Heart left ventricle (tissue), 16 donors: Measurements from ENCODE around the gene AFAP1. TPM values are rescaled to one million over a fixed set of nuclear protein-coding genes. Genes with fewer than 3 reads are reported as not detected.

Source experiments
- ATAC-seq, 4 donors: fragments of 200-7000 bp; cut with Tn5 transposase; one replicate each; pipeline ENCODE4 v1.9.1; 2020 to 2022; ENCODE audit warnings: moderate library complexity in 4 of 4, mild to moderate bottlenecking in 3 of 4, moderate number of reproducible peaks in 1 of 4
- DNase-seq, 5 donors: peaks; one replicate each; pipeline ENCODE4 v3.0.0-alpha.2; 2020
- H3K27ac ChIP-seq, 12 donors: fragments of 200-600 bp; sonication (generic) in 4 of 12; one replicate each; pipeline versions ENCODE4 v1.5.0 to v1.8.0; 2016 to 2022; ENCODE audit warnings: mild to moderate bottlenecking in 2 of 12
- H3K27me3 ChIP-seq, 9 donors: fragments of 200-600 bp; sonication (generic) in 2 of 9; one replicate each; pipeline versions ENCODE4 v1.5.1 to v1.8.0; 2016 to 2022; ENCODE audit warnings: mild to moderate bottlenecking in 3 of 9
- H3K36me3 ChIP-seq, 9 donors: fragments of 200-600 bp; sonication (generic) in 2 of 9; one replicate each; pipeline versions ENCODE4 v1.5.0 to v1.8.0; 2018 to 2022; ENCODE audit warnings: mild to moderate bottlenecking in 2 of 9
- H3K4me1 ChIP-seq, 12 donors: fragments of 200-600 bp; sonication (generic) in 4 of 12; one replicate each; pipeline versions ENCODE4 v1.5.0 to v1.8.0; 2016 to 2022; ENCODE audit warnings: mild to moderate bottlenecking in 3 of 12
- H3K4me3 ChIP-seq, 12 donors: fragments of 200-600 bp; sonication (generic) in 4 of 12; one replicate each; pipeline versions ENCODE4 v1.5.0 to v1.8.0; 2017 to 2022; ENCODE audit warnings: mild to moderate bottlenecking in 9 of 12, moderate library complexity in 4 of 12
- H3K9me3 ChIP-seq, 12 donors: fragments of 200-600 bp; sonication (generic) in 4 of 12; one replicate each; pipeline versions ENCODE4 v1.5.0 to v1.8.0; 2016 to 2022; ENCODE audit warnings: mild to moderate bottlenecking in 1 of 12
- POLR2A ChIP-seq, 2 donors: fragments of 450-650 bp; IDR thresholded peaks; one replicate each; pipeline ENCODE4 v1.6.1; 2017; ENCODE audit warnings: antibody characterized with exemption in 2 of 2, mild to moderate bottlenecking in 2 of 2, moderate library complexity in 2 of 2
- WGBS, 4 donors: extraction: QIAGEN DNeasy Blood & Tissue Kit in 2 of 4; methylation state at CpG; one replicate each; pipeline versions ENCODE4 v1.1.5 to v1.1.7; 2013 to 2018; 5-methylcytosine and 5-hydroxymethylcytosine counted together
- intact Hi-C, 10 donors: fragments of 100-400 bp; cut with DNase I; formaldehyde crosslinking; loops; one replicate each; pipeline versions ENCODE4 v1.11.1 to v1.14.2; 2022
- polyA plus RNA-seq, 2 donors: library from polyadenylated mRNA; stranded (reverse); fragments of 200-250 nt; gene quantifications; one replicate each; pipeline ENCODE4 v1.2.3, GENCODE V29; 2013
- total RNA-seq, 9 donors: library from RNA; depleted of rRNA in 2 of 9; stranded (reverse); fragments of >200 nt in 2 of 9; fragmentation: NEBNext Ultra II Directional in 3 of 9; extraction: Animal tissue kit (Norgen Biotek cat#: 25700) in 3 of 9; gene quantifications; one replicate each; pipeline versions ENCODE4 v1.1.0 to v1.2.4, GENCODE V29; 2016 to 2023
- TF ChIP-seq, protein P1 (sequence below), 12 donors: fragments of 200-600 bp; sonication (generic) in 4 of 12; IDR thresholded peaks; one replicate each; pipeline versions ENCODE4 v1.5.0 to v1.8.0; 2018 to 2022; ENCODE audit warnings: antibody characterized with exemption in 12 of 12, mild to moderate bottlenecking in 5 of 12
- donor health status: ischemic (EF 13 %, LVEDD 7.1; RV severe dilation, severe dysfunction).
- donor health status: healthy with polysubstance abuse.
- donor health status: DM: no; HTN: yes; CAD: no.
- donor health status: DM: no; HTN: no; CAD: no.
- donor health status: ischemic (EF 25% LVEDD 6.9; RV normal size, moderate dysfunction).
- donor health status: ischemic (EF 25% LVEDD 5.7; RV mildly dilated, moderate dysfunction).
- donor health status: healthy.
- donor health status: DM: yes; HTN: yes; CAD: no.
- donor health status: ischemic (EF 35%, LVEDD 5.7; RV mildly dilated, moderate dysfunction).
- donor health status: nonischemic (EF 11% LVEDD 7.7; RV severe dilation, severe dysfunction).
- donor health status: DM: yes; HTN: yes; CAD: no.
- donor health status: PGD.
- donor health status: ischemic (EF 29% LVEDD 5.4; RV normal size, mild dysfunction).
- donor health status: nonischemic (EF 23%, LVEDD 6.1; RV moderate dilation, normal function).

AFAP1 gene
- total and polyA plus RNA-seq, 11 donors: 2.0 to 18.0 (median 7.0) TPM

DNA sequence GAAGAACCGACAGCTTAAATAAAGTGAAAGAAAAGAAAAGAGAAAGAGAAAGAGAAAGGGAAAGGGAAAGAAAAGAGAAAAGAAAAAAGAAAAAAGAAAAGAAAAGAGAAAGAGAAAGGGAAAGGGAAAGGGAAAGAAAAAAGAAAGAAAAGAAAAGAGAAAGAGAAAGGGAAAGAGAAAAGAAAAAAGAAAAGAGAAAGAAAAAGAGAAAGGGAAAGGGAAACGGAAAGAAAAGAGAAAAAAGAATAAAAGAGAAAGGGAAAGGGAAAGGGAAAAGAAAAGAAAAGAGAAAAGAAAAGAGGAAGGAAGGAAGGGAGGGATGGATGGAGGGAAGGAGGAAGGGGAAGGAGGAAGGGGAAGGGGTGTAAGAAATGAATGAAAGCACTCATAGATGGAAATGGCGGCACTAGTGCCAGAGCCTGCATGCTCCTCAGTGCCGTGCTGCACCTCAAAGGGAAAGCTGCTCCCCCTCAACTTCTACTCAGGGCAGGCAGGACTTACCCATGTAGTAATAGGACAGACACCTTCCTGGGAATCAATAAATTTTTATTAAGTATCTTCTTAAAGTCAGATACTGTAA, 70.7 kb downstream of the AFAP1 start:
- TF ChIP-seq POLR2A (IDR thresholded peaks at IDR 0.05): no peak
- TF ChIP-seq, protein P1, sequence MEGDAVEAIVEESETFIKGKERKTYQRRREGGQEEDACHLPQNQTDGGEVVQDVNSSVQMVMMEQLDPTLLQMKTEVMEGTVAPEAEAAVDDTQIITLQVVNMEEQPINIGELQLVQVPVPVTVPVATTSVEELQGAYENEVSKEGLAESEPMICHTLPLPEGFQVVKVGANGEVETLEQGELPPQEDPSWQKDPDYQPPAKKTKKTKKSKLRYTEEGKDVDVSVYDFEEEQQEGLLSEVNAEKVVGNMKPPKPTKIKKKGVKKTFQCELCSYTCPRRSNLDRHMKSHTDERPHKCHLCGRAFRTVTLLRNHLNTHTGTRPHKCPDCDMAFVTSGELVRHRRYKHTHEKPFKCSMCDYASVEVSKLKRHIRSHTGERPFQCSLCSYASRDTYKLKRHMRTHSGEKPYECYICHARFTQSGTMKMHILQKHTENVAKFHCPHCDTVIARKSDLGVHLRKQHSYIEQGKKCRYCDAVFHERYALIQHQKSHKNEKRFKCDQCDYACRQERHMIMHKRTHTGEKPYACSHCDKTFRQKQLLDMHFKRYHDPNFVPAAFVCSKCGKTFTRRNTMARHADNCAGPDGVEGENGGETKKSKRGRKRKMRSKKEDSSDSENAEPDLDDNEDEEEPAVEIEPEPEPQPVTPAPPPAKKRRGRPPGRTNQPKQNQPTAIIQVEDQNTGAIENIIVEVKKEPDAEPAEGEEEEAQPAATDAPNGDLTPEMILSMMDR (IDR thresholded peaks at IDR 0.05): no peak
- intact Hi-C loops: loop anchor here in 1 of 10 donors (10.0 kb wide), 1 partner anchor 66 kb away; the partner anchor contains the start of gene AFAP1
- Histone ChIP-seq H3K27me3 (no peaks in the 10 kb centered on the region), H3K4me3 (no peak overlapping the region), H3K4me1 (peaks cover 0 to 20% (median 12%) of the 10 kb centered on the region in 12 donors), H3K36me3 (peaks cover 0 to 34% (median 12%) of the 10 kb centered on the region in 9 donors), H3K27ac (peak overlapping the region in 2 of 12 donors; percentile 19 to 46), H3K9me3 (no peaks in the 10 kb centered on the region)
- no peak for ATAC-seq
- 94 to 97% (median 96%) methylated on average over 4 of the region's 4 CpGs for WGBS, 4 donors
- DNase-seq: no peak

DNA sequence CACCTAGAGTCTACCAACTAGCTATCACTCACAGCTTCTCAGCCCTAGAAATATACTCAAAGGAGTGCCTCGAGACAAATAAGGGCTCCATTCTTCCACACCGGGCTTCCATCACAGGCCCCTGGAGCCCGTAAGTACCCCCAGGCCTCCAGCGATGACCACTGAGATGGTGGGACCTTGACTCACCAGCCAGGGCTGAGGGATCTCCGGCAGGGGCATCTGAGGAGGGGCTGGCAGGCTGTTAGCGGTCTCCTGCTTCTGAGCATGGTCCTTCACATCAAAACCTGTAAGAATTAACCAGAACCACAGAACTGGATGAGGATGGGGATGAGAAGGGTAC, 71.3 kb downstream of the AFAP1 start:
- 90 to 96% (median 94%) methylated on average over 6 of the region's 6 CpGs for WGBS, 4 donors
- DNase-seq (no peak), ATAC-seq (no peak)
- Histone ChIP-seq H3K27ac (peak overlapping the region in 2 of 12 donors; percentile 19 to 46), H3K4me1 (peaks cover 0 to 20% (median 12%) of the 10 kb centered on the region in 12 donors), H3K4me3 (no peak overlapping the region), H3K9me3 (no peaks in the 10 kb centered on the region), H3K27me3 (no peaks in the 10 kb centered on the region), H3K36me3 (peaks cover 0 to 34% (median 12%) of the 10 kb centered on the region in 9 donors)
- intact Hi-C loops: loop anchor here in 1 of 10 donors (10.0 kb wide), 1 partner anchor 66 kb away; the partner anchor contains the start of gene AFAP1
- TF ChIP-seq POLR2A (IDR thresholded peaks at IDR 0.05): no peak
- TF ChIP-seq, protein P1 (IDR thresholded peaks at IDR 0.05): no peak

DNA sequence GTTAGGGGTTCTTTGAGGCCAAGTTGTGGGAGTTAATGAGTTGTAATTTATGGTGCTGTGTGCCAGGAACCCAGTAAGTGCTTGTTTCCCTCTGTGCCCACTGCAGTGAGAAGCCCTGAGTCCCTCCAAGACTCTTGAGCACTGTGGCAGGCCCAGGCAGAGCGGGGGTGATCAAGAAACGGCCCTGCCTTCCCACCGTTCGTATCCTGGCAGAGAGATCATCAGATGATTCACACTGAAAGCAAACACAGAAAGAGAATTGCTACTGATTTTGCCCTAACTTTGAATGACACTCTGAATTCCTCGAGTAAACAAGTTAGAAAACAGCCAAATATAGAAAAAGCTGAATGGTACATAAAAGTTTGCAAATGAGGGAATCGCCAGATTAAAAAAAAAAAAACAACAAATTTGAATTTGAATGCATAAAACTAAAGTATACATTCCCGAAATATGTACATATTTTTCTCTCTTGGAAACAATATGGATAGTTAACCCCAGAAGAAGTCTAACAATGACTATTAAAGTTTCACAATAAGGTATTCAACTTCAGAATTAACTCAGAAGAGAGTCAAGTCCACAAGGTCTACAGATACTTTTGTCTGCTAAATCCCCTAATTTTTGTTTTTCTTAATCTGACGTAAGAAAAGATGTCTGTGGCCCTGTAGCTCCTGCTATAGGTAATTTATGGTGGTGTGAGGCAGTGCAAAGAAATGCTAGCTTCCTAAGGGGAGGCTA, 71.8 kb downstream of the AFAP1 start:
- Histone ChIP-seq H3K27me3 (no peaks in the 10 kb centered on the region), H3K9me3 (no peaks in the 10 kb centered on the region), H3K4me3 (no peak overlapping the region), H3K4me1 (peaks cover 0 to 20% (median 12%) of the 10 kb centered on the region in 12 donors), H3K27ac (peak overlapping the region in 2 of 12 donors; percentile 19 to 46), H3K36me3 (peaks cover 0 to 34% (median 12%) of the 10 kb centered on the region in 9 donors)
- DNase-seq: no peak
- TF ChIP-seq, protein P1 (IDR thresholded peaks at IDR 0.05): no peak
- TF ChIP-seq POLR2A (IDR thresholded peaks at IDR 0.05): no peak
- WGBS, 4 donors: 85 to 88% (median 85%) methylated on average over 8 of the region's 8 CpGs
- intact Hi-C loops: loop anchor here in 1 of 10 donors (10.0 kb wide), 1 partner anchor 67 kb away; the partner anchor contains the start of gene AFAP1
- no peak for ATAC-seq

DNA sequence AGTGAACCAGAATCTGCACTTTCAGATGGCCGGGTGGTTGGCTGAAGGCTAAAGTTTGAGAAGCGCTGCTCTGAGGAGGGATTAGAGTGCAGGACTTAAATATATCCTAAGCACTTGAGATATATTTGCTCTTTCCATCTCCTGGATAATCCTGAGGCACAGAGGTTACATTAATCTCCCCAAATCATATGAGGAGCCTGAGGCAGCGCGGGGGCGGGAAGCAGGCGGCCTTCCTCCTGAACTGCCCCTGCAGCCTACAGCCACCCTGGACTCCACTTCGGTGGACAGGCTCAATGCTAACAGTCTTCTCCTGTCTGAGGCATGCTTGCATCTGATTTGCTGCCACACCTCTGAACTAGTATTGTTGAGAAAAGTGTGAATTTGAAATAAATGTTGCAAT, 72.5 kb downstream of the AFAP1 start:
- intact Hi-C loops: loop anchor here in 1 of 10 donors (10.0 kb wide), 1 partner anchor 68 kb away; the partner anchor contains the start of gene AFAP1
- ATAC-seq (no peak), DNase-seq (no peak)
- Histone ChIP-seq H3K4me1 (peaks cover 0 to 17% (median 9%) of the 10 kb centered on the region in 12 donors), H3K27ac (no peak overlapping the region), H3K9me3 (no peaks in the 10 kb centered on the region), H3K36me3 (peaks cover 0 to 34% (median 12%) of the 10 kb centered on the region in 9 donors), H3K4me3 (no peak overlapping the region), H3K27me3 (no peaks in the 10 kb centered on the region)
- TF ChIP-seq POLR2A (IDR thresholded peaks at IDR 0.05): no peak
- TF ChIP-seq, protein P1 (IDR thresholded peaks at IDR 0.05): no peak
- WGBS, 4 donors: 87 to 96% (median 94%) methylated on average over 7 of the region's 7 CpGs
